ENCODE measurements around the gene SH3D19.
"Not testable (repeated sequence)": the region's sequence is repeated elsewhere in the genome, so short reads cannot be mapped to it uniquely, and the experiment has no call there.

Gene SH3D19

DNA sequence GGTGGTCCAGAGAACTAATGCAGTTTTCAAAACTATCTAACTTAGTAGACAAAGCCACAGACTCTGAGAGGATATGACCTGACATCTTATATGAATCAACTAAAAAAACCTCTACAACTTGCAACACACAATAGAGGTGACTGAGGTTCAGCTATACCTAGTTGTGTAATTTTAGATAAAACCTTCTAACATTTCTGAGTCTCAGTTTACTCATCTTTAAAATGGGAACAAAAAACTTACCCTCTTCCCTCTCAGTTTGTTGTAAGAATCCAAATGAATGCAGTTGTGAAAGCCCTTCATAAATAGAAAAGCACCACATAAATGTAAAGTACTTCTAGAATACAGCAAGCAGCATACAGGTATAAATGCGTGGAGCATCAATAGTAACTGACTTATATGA lies 5.9 kb downstream of the SH3D19 start:
- no peak for DNase-seq

DNA sequence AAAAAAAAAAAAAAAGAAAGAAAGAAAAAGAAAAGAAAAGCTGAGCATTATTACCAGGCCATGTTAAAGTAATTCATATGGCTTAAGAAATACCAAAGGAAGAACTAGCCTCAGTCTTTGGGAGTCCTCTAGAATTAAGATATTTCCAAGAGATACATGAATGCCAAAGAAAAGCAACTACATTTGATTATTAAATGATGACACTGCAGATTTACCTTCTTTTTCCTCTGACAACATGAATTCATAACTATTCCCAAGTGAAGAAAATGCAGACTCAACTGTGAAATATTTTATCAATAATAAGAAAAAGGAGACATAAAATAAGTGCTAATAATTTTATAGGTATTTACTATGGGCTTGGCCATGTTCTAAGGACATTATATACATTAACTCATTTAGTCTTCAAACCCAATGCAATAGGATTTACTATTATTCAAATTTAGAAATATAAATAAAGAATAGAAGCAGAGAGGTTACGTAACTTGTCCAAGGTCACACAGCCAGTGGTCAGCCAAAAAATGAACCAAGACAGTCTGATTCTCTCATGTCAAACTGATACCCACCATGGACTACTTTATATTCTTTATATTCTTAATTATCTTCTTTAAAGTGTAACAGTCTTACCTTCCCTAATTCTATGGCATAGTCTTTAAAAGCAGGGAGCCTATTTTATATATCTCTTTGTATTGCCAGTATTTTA lies 6.9 kb downstream of the SH3D19 start:
- DNase-seq, result no peak

DNA sequence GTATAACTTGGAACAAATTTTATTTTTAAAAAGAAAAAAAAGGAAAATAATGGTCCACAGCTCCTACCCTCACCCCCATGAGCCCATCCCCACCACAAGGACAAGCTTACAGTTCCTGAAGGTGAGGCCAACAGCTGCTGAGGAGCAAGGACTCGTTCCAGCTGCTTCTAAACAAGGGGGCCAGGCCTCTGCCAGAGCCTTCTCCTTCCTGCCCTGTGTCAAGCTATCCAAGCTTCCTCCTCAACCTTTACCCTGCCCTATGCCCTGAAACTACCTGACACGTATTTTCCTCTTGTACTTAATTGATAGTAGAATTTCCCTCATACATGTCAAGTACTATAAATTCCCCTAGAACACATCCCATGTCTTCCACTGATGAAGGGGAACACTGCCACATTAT lies 8.8 kb downstream of the SH3D19 start:
- DNase-seq, result no peak

DNA sequence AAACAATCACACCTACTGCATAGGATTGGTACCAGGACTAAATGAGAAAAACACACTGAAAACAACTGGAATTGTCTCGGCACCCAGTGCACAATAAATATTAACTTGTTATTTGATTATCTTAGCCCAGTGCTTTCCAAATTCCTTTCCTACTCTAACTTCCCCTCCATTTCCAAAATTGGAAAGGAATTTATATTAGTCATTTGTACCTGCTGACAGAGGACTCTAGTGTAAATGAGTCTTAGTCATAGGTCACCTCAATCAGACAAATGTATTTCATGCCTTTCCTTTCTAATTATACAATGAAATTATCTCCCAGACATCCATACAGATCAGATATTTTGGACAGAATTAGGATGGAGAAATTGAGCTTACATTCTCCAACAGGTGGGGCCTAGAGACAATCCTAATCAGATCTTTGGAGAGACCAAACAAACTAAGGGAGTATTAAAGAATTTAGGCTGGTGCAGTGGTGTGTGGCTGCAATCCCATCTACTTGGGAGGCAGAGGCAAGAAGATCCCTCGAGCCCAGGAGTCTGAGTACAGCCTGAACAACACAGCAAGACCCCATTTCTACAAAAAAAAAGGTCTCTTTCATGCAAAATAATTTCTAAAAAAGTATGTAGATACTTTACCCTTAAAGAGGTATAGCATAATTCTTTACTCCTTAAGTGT lies 10.1 kb downstream of the SH3D19 start:
- no peak for DNase-seq

DNA sequence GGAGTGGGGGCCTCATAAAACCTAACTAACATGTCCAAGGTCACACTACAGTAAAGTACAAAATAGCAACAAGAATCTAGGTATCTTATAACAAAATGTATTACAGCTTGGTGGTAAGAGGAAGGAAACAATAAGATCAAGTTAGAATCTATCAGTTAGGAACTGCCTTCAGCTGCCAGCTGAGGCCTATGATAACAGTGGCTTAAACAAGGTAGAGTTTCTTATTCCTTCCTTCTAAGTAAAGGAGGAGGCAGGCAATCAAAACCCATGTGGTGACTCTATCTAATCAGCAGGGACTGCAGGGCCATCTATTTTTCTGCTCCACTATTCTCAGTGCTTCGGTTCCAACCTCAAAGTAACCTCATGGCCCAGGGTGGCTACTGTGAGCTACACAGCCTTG lies 10.9 kb downstream of the SH3D19 start:
- no peak for DNase-seq

DNA sequence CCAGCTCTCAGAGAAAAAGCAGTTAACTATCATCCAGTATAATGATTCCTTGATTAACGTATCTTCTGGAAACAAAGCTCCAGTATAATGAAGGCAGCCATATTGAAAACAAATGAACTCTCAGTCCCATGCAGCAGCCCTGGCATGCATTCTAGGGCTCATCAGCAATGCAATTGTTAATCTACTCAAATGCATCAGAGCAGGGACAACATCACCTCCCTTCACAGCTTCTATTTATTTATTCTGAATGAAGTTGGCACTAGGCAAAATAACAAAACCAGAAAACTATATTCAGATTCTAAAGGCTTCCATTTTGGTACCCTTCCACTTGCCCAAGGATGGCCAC lies 11.4 kb downstream of the SH3D19 start:
- DNase-seq, result no peak

DNA sequence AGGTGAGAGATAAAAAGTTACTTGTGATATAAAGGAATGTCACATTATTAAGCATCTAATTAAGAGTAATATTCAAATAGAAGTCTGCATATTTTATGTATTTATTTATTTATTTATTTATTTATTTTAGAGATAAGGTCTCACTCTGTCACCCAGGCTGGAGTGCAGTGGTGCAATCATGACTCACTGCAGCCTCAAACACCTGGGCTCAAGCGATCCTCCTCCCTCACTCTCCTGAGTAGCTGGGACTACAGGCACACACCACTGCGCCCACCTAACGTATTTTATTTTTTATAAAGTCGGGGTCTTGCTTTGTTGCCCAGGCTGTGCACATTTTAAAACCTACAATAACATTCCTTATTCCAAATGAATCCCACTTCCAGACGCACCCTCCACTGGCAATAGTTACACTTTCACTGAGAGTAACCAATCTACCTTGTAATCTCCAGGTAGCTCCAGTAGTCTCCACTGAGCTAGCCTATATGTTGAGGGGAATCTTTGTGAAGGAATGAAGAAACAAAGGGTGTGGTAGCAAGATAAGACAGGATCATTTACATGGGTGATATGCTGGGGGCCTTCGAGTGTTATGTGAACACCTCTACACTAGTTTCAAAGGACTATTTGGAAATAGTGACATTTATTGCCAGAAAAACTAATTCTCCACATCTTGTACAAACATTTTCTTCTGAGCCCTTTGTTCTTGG lies 11.9 kb downstream of the SH3D19 start:
- DNase-seq, result no peak

DNA sequence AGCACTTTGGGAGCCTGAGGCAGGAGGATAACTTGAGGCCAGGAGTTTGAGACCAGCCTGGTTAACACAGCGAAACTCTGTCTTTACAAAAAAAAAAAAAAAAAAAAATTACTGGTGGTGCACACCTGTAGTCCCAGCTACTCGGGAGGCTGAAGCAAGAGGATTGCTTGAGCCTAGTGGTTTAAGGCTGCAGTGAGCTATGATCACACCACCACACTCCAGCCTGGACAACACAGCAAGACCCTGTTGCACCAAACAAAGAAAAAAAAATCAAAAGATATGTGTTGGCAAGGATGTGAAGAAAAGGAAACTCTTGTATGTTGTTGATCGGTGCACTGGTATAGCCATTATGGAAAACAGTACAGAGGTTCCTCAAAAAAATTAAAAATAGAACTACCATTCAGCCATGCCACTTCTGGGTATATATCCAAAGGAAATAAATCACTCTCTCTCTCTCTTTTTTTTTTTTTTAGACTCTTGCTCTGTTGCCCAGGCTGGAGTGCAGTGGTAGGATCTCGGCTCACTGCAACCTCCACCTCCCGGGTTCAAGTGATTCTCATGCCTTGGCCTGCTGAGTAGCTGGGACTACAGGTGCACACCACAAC lies 15.2 kb downstream of the SH3D19 start:
- DNase-seq, result no peak

DNA sequence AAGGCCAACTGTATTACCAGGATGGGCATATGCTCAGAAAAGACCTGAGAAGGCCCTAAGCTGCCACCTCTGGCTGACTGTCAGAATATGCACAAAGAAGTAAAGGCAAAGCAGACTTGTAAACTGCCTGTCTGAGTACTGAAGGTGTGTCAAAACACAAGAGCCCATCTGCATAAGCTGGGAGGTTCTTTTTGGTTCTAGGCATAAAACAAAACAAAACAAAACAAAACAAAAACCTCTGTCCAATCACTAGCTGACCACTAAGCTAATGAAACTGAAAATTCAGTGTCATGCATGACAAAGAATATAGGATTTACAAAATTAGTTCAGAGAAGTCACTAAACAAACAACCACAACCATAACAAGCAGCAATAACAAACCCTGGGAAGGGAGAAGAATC lies 20.6 kb downstream of the SH3D19 start:
- DNase-seq, result no peak

DNA sequence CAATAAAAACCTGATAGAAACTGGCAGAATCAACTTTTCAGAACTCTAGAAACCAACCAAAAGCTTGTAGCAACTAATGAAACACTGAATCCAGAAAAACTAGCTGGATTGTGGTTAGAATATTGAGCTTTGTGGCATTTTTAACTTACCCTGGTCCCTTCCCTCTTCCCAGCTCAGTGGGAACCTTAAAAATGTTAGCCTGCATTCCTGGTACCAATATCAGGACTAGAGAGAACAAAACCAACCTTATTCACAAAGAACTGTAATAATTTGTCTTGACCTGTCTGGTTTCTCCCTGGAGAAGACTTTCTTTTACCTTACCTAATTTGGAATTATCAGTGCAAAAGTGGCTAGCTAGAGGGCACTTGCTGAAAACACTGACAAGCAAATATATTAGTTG lies 21.2 kb downstream of the SH3D19 start:
- no peak for DNase-seq

GRCh38 chr4:151302432-151302831 lies 23.0 kb downstream of the SH3D19 start:
- DNase-seq, result no peak

DNA sequence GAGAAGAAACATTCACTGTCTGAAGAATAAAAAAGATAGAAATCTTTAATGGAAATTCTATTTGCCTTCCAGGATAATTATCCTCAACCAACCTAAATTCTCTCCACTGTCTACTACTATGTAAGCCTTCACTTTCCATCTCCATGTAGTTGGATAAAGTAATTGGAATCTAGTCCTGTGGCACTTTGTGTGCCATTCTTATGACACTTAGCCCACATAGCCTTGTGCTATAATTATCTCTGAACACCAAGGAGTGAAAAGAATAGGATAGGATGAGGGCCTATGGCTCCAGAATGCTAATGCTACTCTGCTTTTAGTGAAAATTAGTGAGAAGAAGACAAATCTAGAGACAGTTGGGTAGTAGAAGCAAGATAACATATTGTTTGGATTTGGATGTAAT lies 28.2 kb downstream of the SH3D19 start:
- DNase-seq, result no peak

- no peak for DNase-seq
These were observed 29.2 kb downstream of the SH3D19 start for GRCh38 chr4:151296227-151296626.

GRCh38 chr4:151294833-151295496 lies 30.4 kb downstream of the SH3D19 start:
- no peak for DNase-seq

DNA sequence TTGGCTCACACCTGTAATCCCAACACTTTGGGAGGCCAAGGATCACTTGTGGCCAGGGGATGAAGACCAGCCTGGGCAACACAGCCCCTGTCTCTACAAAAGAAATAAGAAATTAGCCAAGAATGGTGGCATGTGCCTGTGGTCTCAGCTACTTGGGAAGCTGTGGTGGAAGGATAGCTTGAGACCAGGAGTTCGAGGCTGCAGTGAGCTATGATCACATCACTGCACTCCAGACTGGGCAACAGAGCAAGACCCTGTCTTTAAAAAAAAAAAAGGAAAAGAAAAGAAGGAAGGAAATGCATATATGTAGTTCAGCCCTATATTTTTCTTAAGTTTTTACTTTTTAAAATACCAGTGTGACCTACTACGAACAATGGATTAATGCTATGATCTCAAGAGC lies 33.4 kb downstream of the SH3D19 start:
- no peak for DNase-seq

- no peak for DNase-seq
These were observed 33.9 kb downstream of the SH3D19 start for GRCh38 chr4:151291485-151291884.

DNA sequence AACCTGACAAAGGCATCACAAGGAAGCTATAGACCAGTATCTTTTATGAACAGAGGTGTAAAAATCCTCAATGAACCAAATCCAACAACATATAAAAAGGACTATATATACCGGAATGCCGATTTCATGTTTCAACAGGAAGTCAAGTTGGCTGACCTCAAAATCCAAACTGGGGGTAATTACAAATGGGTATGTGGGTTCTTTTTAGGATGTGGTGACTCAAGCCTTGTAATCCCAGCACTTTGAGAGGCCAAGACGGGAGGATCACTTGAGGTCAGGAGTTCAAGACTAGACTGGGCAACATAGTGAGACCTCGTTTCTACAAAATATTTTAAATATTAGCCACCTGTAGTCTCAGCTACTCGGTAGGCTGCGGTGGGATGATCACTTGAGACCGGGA lies 38.0 kb downstream of the SH3D19 start:
- DNase-seq, result no peak

DNA sequence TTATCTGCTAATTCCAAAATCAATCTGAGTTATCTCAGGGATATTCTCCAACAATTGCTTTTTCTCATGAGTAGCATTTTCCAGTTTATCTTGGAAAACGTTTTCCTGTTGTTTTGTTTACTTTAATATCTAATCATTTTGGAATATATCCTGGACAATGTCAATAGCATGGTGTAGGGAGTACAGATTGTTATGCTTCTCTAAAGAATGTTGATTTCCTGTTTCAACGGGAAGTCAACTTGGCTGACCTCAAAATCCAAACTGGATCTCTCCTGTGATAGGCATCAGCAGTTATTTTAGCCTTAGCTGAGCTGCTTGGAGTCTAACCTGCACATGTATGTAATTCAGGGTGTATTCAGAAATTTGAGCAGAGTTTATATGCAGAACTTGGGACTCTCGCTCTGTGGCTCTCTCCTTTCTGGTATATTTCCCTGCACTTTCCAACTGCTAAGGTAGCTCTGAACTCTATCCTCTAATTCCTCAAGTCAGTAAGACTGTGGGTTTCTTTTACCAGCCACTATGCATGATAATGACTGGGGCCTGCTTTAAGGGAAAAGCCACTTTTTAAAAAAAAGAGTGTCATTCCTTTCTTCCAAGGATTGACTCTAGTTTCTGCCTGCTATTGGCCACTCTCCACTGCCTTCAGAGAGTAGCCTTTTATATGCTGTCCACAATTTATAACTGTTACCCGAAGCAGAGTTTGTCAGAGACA lies 40.7 kb downstream of the SH3D19 start:
- no peak for DNase-seq

- DNase-seq, result peak; percentile 7
These were observed 48.4 kb downstream of the SH3D19 start, which contains the start of gene PRSS48 for GRCh38 chr4:151276787-151277562. Gene PRSS48, plus strand, starts transcription at chr4:151277161. Its CDS starts 12 bp downstream, at chr4:151277173.

DNA sequence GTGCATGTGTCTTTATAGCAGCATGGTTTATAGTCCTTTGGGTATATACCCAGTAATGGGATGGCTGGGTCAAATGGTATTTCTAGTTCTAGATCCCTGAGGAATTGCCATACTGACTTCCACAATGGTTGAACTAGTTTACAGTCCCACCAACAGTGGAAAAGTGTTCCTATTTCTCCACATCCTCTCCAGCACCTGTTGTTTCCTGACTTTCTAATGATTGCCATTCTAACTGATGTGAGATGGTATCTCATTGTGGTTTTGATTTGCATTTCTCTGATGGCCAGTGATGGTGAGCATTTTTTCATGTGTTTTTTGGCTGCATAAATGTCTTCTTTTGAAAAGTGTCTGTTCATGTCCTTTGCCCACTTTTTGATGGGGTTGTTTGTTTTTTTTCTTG lies 56.5 kb downstream of the SH3D19 start:
- DNase-seq, result not testable (repeated sequence)

GRCh38 chr4:151267822-151268535 lies 57.4 kb downstream of the SH3D19 start:
- DNase-seq, result no peak

Data from T-helper 9 cell (primary cell).